GM20431 (cell line): Measurements from ENCODE around the gene MTMR12.
"Not testable (repeated sequence)": the region's sequence is repeated elsewhere in the genome, so short reads cannot be mapped to it uniquely, and the experiment has no call there.

Source experiments
- in situ Hi-C: fragments of 300-500 bp; cut with MseI, MboI; formaldehyde crosslinking; loops from one replicate; pipeline ENCODE4 v1.15.0; 2020; ENCODE audit warnings: low sequenced_read_pairs; ENCODE audit not compliant: unreplicated experiment

Gene MTMR12

GRCh38 chr5:32326216-32326772 is 13.6 kb upstream of the MTMR12 start:
- in situ Hi-C loops = loop anchor here (10.0 kb wide), 1 partner anchor 91 kb away; no protein-coding TSS in a partner anchor

GRCh38 chr5:32325616-32326015 is 12.9 kb upstream of the MTMR12 start:
- in situ Hi-C loops = loop anchor here (10.0 kb wide), 1 partner anchor 91 kb away; no protein-coding TSS in a partner anchor

- in situ Hi-C loops = loop anchor here (10.0 kb wide), 1 partner anchor 90 kb away; no protein-coding TSS in a partner anchor
These were observed 12.3 kb upstream of the MTMR12 start for GRCh38 chr5:32325062-32325461.

GRCh38 chr5:32323741-32324140 is 11.0 kb upstream of the MTMR12 start:
- in situ Hi-C loops = loop anchor here (10.0 kb wide), 1 partner anchor 89 kb away; no protein-coding TSS in a partner anchor

GRCh38 chr5:32322882-32323281 is 10.1 kb upstream of the MTMR12 start:
- in situ Hi-C loops = loop anchor here (10.0 kb wide), 1 partner anchor 88 kb away; no protein-coding TSS in a partner anchor

- in situ Hi-C loops = loop anchor here (10.0 kb wide), 1 partner anchor 87 kb away; no protein-coding TSS in a partner anchor
These were observed 9.0 kb upstream of the MTMR12 start for GRCh38 chr5:32321787-32322186.

GRCh38 chr5:32320576-32320975 is 7.8 kb upstream of the MTMR12 start:
- in situ Hi-C loops = loop anchor here (10.0 kb wide), 1 partner anchor 86 kb away; no protein-coding TSS in a partner anchor

- in situ Hi-C loops = loop anchor here (10.0 kb wide), 1 partner anchor 85 kb away; no protein-coding TSS in a partner anchor
These were observed 7.3 kb upstream of the MTMR12 start for GRCh38 chr5:32319926-32320543.

- in situ Hi-C loops = no loop called here
These were observed 6.7 kb upstream of the MTMR12 start for GRCh38 chr5:32319392-32319791.

- in situ Hi-C loops = no loop called here
These were observed 4.3 kb upstream of the MTMR12 start for GRCh38 chr5:32317041-32317440.

GRCh38 chr5:32315221-32316014 is 2.7 kb upstream of the MTMR12 start:
- in situ Hi-C loops = no loop called here

- in situ Hi-C loops = no loop called here
These were observed 1.9 kb upstream of the MTMR12 start for GRCh38 chr5:32314658-32315057.

GRCh38 chr5:32314152-32314488 is 1.4 kb upstream of the MTMR12 start:
- in situ Hi-C loops = not testable (repeated sequence)

- in situ Hi-C loops = no loop called here
These were observed 543 bp downstream of the MTMR12 start for GRCh38 chr5:32312197-32312594.

- in situ Hi-C loops = no loop called here
These were observed 1.1 kb downstream of the MTMR12 start for GRCh38 chr5:32311404-32312196.

- in situ Hi-C loops = no loop called here
These were observed 3.0 kb downstream of the MTMR12 start for GRCh38 chr5:32309761-32310160.

- in situ Hi-C loops = no loop called here
These were observed 3.8 kb downstream of the MTMR12 start for GRCh38 chr5:32308946-32309345.

- in situ Hi-C loops = no loop called here
These were observed 5.0 kb downstream of the MTMR12 start for GRCh38 chr5:32307769-32308194.

GRCh38 chr5:32304622-32305021 is 8.1 kb downstream of the MTMR12 start:
- in situ Hi-C loops = no loop called here

- in situ Hi-C loops = no loop called here
These were observed 9.0 kb downstream of the MTMR12 start for GRCh38 chr5:32303755-32304120.
